ENCODE results near the gene ALPK3. TPM values are rescaled to one million over a fixed set of nuclear protein-coding genes. Genes with fewer than 3 reads are reported as not detected.

The ALPK3 gene
- total RNA-seq, 1 experiment from 2014 or later, result 2.0 TPM

- no peaks in the 10 kb centered on the region for H3K9me2 ChIP-seq (ENCODE audit: insufficient read depth)
- no peak overlapping the region for H3K27ac ChIP-seq (ENCODE audit: low read depth, low read length)
- BruUV-seq (replicated peaks), result no TSS peak
- H2AFZ ChIP-seq (ENCODE audit: low read depth, low read length, poor library complexity, severe bottlenecking), result peak overlapping the region; percentile 90
- no peaks in the 10 kb centered on the region for H3K36me3 ChIP-seq (ENCODE audit: control insufficient read depth in 1 of 2, insufficient read depth in 2 of 2, low read length in 2 of 2)
- no peaks in the 10 kb centered on the region for H3K27me3 ChIP-seq (ENCODE audit: insufficient read depth, low read length)
- no peak overlapping the region for H3K4me3 ChIP-seq (replicated peaks in 1 of 2; ENCODE audit: low read depth in 1 of 2, low read length in 2 of 2)
- peaks cover 0 to 12% of the 10 kb centered on the region in 2 experiments; a peak in 3 of 4 replicates for H3K4me1 ChIP-seq (ENCODE audit: control insufficient read depth in 1 of 2, insufficient read depth in 2 of 2, low read length in 2 of 2)
- DNase-seq (ENCODE audit: low read depth, low spot score) (peak; percentile 56), ATAC-seq (peak; percentile 99)
- ChIA-PET POLR2A (no interaction called here), RAD21 (ENCODE audit: low non-redundant PET in 1 of 2, low total read pairs in 2 of 2, uncharacterized antibody in 2 of 2, unreplicated experiment in 2 of 2) (interaction anchor here (0.6 to 1.0 kb wide), 2 partner anchors 102 to 111 kb away, joined by 3 read pairs; no protein-coding TSS in a partner anchor), CTCF (interaction anchor here (1.3 to 1.9 kb wide), 3 partner anchors 52 to 179 kb away, joined by 4 to 11 read pairs (median 5); no protein-coding TSS in a partner anchor)
- no peaks in the 10 kb centered on the region for H3K79me2 ChIP-seq (ENCODE audit: insufficient read depth, low read length)
- H4K20me1 ChIP-seq (ENCODE audit: insufficient read depth), result no peaks in the 10 kb centered on the region
- peak overlapping the region; percentile 38 for H3K4me2 ChIP-seq (ENCODE audit: low read length)
- no peak overlapping the region for H3K9ac ChIP-seq (ENCODE audit: low read length)
- intact Hi-C loops (cut with micrococcal nuclease), result loop anchor here (1.0 to 10.0 kb wide), 4 partner anchors 52 to 232 kb away; no protein-coding TSS in a partner anchor
- no peaks in the 10 kb centered on the region for H3K9me3 ChIP-seq (ENCODE audit: control insufficient read depth in 1 of 2, insufficient read depth in 1 of 2, low read depth in 1 of 2, low read length in 2 of 2)
- TF ChIP-seq POLR2A (IDR thresholded peaks at IDR 0.05; ENCODE audit: borderline replicate concordance, extremely low read depth, insufficient read depth, insufficient read length) (no peak), CEBPB (IDR thresholded peaks at IDR 0.05; ENCODE audit: low read depth) (no peak), RAD21 (IDR thresholded peaks at IDR 0.05; ENCODE audit: low read depth) (peak; percentile 98), MAX (IDR thresholded peaks at IDR 0.05) (peak; percentile 29; the same call in 1 of the 2 replicates), POLR2AphosphoS5 (IDR thresholded peaks at IDR 0.05; ENCODE audit: low read depth, low read length) (no peak), SP1 (IDR thresholded peaks at IDR 0.05; ENCODE audit: low read depth) (no peak), EZH2phosphoT487 (IDR thresholded peaks at IDR 0.05; ENCODE audit: borderline replicate concordance) (no peak), CBX3 (IDR thresholded peaks at IDR 0.05; ENCODE audit: low read depth) (peak; percentile 40; the same call in 1 of the 2 replicates), ZFX (IDR thresholded peaks at IDR 0.05) (no peak), EGR1 (IDR thresholded peaks at IDR 0.05; ENCODE audit: low read depth) (no peak), YY1 (IDR thresholded peaks at IDR 0.05; ENCODE audit: extremely low read depth, insufficient replicate concordance, low read depth, low read length) (peak; percentile 16), ZBTB33 (IDR thresholded peaks at IDR 0.05; ENCODE audit: extremely low read depth, insufficient replicate concordance, low read length) (no peak), REST (IDR thresholded peaks at IDR 0.05; ENCODE audit: low read depth) (no peak), SRF (IDR thresholded peaks at IDR 0.05; ENCODE audit: low read depth) (no peak), TCF7L2 (IDR thresholded peaks at IDR 0.05; ENCODE audit: borderline replicate concordance, extremely low read depth, insufficient read depth, insufficient read length) (no peak), JUND (IDR thresholded peaks at IDR 0.05) (no peak), EZH2 (IDR thresholded peaks at IDR 0.05) (no peak), CTCF (IDR thresholded peaks at IDR 0.05 in 2 of 3, conservative IDR thresholded peaks at IDR 0.05 in 1 of 3; ENCODE audit: borderline replicate concordance in 1 of 3, insufficient read depth in 1 of 3, low read depth in 2 of 3, low read length in 2 of 3) (peak; percentile 80 to 92 (median 89)), ELF1 (IDR thresholded peaks at IDR 0.05; ENCODE audit: borderline replicate concordance, low read depth) (no peak), ATF3 (IDR thresholded peaks at IDR 0.05) (no peak)
Measured at GRCh38 chr15:84826369-84826823, 9.2 kb downstream of the ALPK3 start.
